OCI-LY3 (cell line): ENCODE measurements around the gene LIPE.

Experiments used
- EZH2phosphoT487 ChIP-seq: fragments of 200-600 bp; shearing (Covaris generic); IDR thresholded peaks from 2 replicates; pipeline ENCODE4 v1.6.1; 2018; ENCODE audit warnings: antibody characterized with exemption, mixed run types, low read depth
- TF ChIP-seq, protein P1 (sequence below): fragments of 200-600, 300-600 bp; sonication (generic); IDR thresholded peaks from 2 replicates; pipeline ENCODE4 v1.5.1; 2014; ENCODE audit warnings: antibody characterized with exemption, low read length, low read depth

GRCh38 chr19:42374826-42375376, 52.3 kb downstream of the LIPE start:
- TF ChIP-seq, protein P1, sequence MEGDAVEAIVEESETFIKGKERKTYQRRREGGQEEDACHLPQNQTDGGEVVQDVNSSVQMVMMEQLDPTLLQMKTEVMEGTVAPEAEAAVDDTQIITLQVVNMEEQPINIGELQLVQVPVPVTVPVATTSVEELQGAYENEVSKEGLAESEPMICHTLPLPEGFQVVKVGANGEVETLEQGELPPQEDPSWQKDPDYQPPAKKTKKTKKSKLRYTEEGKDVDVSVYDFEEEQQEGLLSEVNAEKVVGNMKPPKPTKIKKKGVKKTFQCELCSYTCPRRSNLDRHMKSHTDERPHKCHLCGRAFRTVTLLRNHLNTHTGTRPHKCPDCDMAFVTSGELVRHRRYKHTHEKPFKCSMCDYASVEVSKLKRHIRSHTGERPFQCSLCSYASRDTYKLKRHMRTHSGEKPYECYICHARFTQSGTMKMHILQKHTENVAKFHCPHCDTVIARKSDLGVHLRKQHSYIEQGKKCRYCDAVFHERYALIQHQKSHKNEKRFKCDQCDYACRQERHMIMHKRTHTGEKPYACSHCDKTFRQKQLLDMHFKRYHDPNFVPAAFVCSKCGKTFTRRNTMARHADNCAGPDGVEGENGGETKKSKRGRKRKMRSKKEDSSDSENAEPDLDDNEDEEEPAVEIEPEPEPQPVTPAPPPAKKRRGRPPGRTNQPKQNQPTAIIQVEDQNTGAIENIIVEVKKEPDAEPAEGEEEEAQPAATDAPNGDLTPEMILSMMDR, result no peak
- TF ChIP-seq EZH2phosphoT487, result no peak
